T-helper 1 cell treated with Interleukin-12 subunit alpha and Interleukin-12 subunit beta and Interleukin-4 antibody, amounts not matched to agents 30 ng/mL and 1 ng/mL, for 36 hours (primary cell): ENCODE results near the gene NTN1. TPM values are rescaled to one million over a fixed set of nuclear protein-coding genes. Genes with fewer than 3 reads are reported as not detected.

Source experiments
- intact Hi-C: fragments of 100-400 bp; cut with micrococcal nuclease; formaldehyde crosslinking; loops from one replicate; pipeline ENCODE4 v1.15.1; 2024
- total RNA-seq: library from RNA; stranded (reverse); gene quantifications from 2 replicates; pipeline ENCODE4 v1.2.3, GENCODE V29; 2022

Gene NTN1
- total RNA-seq, 1 donor from 2014 or later: not detected

- intact Hi-C loops: no loop called here
Measured at GRCh38 chr17:9228408-9229159, 207.3 kb downstream of the NTN1 start.

DNA sequence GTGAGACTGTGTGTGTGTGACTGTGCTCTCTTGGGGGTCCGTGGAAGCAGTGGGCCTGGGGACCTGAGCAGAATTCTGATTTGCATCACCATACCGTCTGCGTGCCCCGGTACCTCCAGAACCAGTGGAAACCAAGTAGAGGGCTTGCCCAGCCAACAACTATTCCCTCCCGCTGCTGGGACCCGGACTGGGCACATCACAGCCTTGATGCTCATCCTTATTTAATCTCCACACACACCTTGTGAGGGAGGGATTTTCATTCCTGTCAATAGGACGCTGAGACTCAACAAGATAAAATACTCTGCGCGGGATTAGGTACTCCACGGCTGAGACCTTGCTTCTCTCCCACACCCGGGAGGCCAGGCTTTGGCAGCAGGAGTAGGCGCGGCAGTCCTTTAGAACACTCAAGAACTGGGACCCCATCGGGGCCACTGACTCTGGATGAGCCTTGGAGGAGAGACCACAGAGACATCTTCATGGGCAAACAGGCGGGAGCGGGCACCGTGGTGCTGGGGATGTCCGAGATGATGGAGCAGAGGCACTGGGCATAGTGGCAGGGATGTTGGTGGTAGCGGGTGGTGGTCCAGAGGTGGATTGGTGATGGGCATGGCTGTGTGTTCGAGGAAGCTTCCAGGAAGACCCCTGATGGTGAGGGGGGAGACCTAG is 208.0 kb downstream of the NTN1 start:
- intact Hi-C loops: no loop called here

DNA sequence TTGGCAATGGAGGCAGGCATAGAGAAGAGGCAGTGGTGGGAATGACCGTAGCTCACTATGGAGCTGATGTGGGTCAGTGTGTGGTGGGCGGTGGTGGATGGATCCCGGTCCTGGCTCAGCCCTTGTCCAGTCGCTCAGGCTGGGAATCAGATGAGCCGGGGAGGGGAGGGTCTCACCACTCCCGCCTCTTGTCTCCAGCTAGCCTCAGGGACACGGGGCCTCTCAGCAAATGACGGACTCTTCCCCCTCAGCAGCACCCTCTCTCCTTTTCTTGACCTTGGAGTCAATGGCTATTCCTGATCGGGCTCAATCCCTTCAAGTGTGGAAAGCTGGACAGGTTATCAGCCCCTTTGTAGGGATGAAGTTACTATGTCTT is 208.5 kb downstream of the NTN1 start:
- intact Hi-C loops: no loop called here

- intact Hi-C loops: no loop called here
Measured at GRCh38 chr17:9230346-9230745, 209.0 kb downstream of the NTN1 start.

- intact Hi-C loops: no loop called here
Measured at GRCh38 chr17:9230861-9231260, 209.6 kb downstream of the NTN1 start.

- intact Hi-C loops: no loop called here
Measured at GRCh38 chr17:9231449-9232154, 210.3 kb downstream of the NTN1 start.

- intact Hi-C loops: no loop called here
Measured at GRCh38 chr17:9232155-9232475, 210.8 kb downstream of the NTN1 start.

- intact Hi-C loops: no loop called here
Measured at GRCh38 chr17:9232591-9233270, 211.4 kb downstream of the NTN1 start.

DNA sequence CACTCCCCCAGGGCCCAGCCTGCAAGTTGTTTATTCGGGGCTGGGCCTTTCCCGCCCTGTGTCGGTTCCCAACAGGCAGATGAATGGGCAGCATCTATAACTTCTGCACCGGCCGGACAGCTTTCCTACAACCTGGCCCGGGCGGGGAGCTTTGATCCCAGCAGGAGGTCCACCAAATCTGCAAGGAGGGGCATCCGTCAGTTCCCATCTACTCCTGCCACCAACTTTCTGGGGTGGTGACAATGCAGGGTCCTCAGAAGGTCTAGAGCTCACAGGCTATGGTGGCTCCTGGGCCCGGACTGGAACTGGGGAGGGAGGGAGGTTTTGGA is 211.9 kb downstream of the NTN1 start:
- intact Hi-C loops: no loop called here

GRCh38 chr17:9233761-9234160 is 212.5 kb downstream of the NTN1 start:
- intact Hi-C loops: no loop called here

DNA sequence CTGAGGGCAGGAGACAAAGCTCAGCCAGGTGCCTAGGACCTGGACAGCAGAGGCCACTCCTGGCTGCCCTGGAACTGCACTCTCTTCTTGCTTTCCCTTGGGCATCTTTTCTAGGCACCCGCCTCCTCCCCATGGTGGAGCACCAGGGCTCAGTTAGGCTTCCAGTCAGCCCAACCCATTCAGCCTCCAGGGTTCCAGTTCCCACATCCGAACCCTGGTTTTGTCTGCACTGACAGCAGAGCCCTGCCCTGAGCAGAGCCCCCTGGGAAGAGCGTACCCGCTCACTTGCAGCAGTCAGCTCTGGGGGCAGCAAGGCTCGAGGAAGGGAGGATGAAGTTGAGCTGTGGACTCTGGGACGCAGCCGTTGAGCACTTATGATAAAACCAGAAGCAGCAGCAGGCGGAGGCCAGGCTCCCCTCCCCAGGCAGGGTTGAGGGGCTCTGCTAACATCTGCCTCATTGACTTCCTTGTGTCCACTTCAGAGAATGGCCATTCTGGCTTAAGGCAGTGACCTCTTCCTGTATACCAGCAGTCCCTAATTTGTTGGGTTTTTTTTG is 213.2 kb downstream of the NTN1 start:
- intact Hi-C loops: no loop called here

- intact Hi-C loops: no loop called here
Measured at GRCh38 chr17:9235346-9235745, 214.0 kb downstream of the NTN1 start.

GRCh38 chr17:9236286-9237052 is 215.2 kb downstream of the NTN1 start:
- intact Hi-C loops: no loop called here

DNA sequence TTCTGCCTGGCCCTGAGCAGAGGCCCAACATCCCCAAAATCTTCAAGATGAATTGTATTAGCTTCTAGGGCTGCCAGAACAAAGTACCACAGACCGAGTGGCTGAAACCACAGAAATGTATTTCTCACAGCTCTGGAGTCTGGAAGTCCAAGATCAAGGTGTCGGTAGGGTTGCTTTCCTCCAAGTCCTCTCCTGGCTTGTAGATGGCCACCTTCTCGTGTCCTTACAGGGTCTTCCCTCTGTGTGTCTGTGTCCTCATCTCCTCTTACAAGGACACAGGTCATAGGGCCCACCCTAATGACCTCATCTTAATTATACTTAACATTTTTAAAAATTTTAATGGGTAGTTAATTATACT is 215.7 kb downstream of the NTN1 start:
- intact Hi-C loops: no loop called here

- intact Hi-C loops: no loop called here
Measured at GRCh38 chr17:9237661-9238301, 216.5 kb downstream of the NTN1 start.

GRCh38 chr17:9238340-9239245 is 217.3 kb downstream of the NTN1 start:
- intact Hi-C loops: no loop called here

GRCh38 chr17:9239246-9239792 is 218.0 kb downstream of the NTN1 start:
- intact Hi-C loops: no loop called here

DNA sequence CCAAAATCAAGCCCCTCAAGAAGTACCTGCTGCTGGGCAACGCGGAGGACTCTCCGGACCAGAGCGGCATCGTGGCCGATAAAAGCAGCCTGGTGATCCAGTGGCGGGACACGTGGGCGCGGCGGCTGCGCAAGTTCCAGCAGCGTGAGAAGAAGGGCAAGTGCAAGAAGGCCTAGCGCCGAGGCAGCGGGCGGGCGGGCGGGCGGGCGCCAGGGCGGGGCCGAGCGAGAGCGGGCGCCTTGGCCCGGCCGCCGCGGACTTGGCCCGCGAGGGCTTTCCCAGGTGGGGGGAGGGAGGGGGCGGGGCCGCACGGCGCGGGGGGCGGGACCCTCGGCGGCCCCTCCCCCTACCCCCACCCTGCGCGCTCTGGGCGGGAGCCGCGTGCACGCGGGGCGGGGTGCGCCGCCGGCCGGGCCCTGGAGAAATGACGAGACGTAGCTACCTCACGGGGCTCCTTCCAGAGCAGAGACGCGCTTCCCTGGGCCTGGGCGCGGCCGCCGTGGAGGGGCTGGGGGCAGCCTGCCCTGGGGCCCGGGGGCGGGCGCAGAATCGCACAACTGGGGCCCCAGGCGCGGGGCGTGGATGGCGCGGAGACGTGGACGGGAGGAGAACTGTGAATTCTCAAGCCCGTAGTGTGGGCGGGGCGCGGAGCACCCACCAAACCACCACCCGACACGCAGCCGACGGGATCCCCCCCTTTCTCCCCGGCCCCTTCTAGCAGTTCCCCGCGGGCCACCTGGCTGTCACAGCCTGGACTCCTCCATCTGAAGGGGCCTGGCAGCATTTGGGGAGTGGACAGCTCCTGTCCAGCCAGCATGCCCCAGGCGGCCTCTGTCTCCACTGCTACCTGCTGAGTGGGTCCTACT is 218.7 kb downstream of the NTN1 start:
- intact Hi-C loops: no loop called here
